ENCODE measurements around the gene KAT6B. TPM values are rescaled to one million over a fixed set of nuclear protein-coding genes. Genes with fewer than 3 reads are reported as not detected.

The KAT6B gene
- total and polyA plus RNA-seq, 2 donors (not counting 1 experiment from before 2014, with no cell fraction given): 8.6 to 111 TPM

DNA sequence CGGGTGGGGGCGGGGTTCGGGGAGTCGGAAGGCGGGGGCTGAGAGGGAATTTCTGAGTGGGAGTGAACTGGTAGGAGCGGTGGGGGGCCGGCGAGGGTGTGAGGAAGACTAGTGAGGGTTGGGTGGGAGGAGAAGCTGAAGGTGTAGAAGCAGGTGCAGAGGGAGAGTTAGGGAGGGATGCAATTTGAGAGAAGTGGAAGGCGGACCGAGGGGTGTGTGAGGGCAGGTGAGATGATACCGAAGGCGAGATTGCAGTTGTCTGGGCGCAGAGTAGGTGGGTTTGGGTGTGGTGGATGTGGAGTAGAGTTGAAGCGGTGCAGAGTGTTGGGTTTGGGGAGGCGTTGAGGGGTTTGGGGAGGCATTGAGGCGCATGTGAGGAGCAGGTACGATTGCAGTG is 643 bp downstream of the KAT6B start:
- ChIA-PET POLR2A (interaction anchor here (0.6 to 1.4 kb wide), 5 partner anchors 27 to 300 kb away, joined by 4 to 15 read pairs (median 5); no protein-coding TSS in a partner anchor), CTCF (interaction anchor here (1.3 to 1.4 kb wide), 2 partner anchors 28 to 193 kb away, joined by 4 read pairs; no protein-coding TSS in a partner anchor)
- 12% methylated on average over 14 of the region's 17 CpGs for WGBS (ENCODE audit: insufficient coverage)
- no peaks in the 10 kb centered on the region for H3K9me3 Mint-ChIP-seq (ENCODE audit: insufficient read depth)
- peak overlapping the region; percentile 92 for H3K4me2 ChIP-seq (replicated peaks; ENCODE audit: low read depth, low read length, poor library complexity, severe bottlenecking)
- peaks cover 49% of the 10 kb centered on the region for H3K4me1 Mint-ChIP-seq
- no peak for ATAC-seq (ENCODE audit: low read depth)
- H3K27me3 Mint-ChIP-seq: no peaks in the 10 kb centered on the region
- peak overlapping the region; percentile 93 for H3K4me3 Mint-ChIP-seq
- TF ChIP-seq, protein P1, sequence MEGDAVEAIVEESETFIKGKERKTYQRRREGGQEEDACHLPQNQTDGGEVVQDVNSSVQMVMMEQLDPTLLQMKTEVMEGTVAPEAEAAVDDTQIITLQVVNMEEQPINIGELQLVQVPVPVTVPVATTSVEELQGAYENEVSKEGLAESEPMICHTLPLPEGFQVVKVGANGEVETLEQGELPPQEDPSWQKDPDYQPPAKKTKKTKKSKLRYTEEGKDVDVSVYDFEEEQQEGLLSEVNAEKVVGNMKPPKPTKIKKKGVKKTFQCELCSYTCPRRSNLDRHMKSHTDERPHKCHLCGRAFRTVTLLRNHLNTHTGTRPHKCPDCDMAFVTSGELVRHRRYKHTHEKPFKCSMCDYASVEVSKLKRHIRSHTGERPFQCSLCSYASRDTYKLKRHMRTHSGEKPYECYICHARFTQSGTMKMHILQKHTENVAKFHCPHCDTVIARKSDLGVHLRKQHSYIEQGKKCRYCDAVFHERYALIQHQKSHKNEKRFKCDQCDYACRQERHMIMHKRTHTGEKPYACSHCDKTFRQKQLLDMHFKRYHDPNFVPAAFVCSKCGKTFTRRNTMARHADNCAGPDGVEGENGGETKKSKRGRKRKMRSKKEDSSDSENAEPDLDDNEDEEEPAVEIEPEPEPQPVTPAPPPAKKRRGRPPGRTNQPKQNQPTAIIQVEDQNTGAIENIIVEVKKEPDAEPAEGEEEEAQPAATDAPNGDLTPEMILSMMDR (IDR thresholded peaks at IDR 0.05): no peak
- TF ChIP-seq EZH2 (IDR thresholded peaks at IDR 0.05; ENCODE audit: borderline replicate concordance, insufficient read depth, low read depth, low read length, poor library complexity, severe bottlenecking): no peak
- H3K27me3 ChIP-seq (replicated peaks in 1 of 4; ENCODE audit: control extremely low read depth in 1 of 4, control insufficient read depth in 3 of 4, insufficient read depth in 4 of 4, low read length in 3 of 4): no peaks in the 10 kb centered on the region
- H3K79me2 ChIP-seq (ENCODE audit: control insufficient read depth, insufficient read depth, low read length): peaks cover 34% of the 10 kb centered on the region
- H3K27ac ChIP-seq (ENCODE audit: low read length in 2 of 2): peak overlapping the region; percentile 79 to 81
- intact Hi-C loops (cut with micrococcal nuclease): loop anchor here (1.0 to 10.0 kb wide), 6 partner anchors 92 to 1730 kb away; partner anchors contain the start of genes P4HA1 and SAMD8
- H3K4me1 ChIP-seq (ENCODE audit: control insufficient read depth in 2 of 2, insufficient read depth in 2 of 2, low read length in 2 of 2): peaks cover 35 to 44% of the 10 kb centered on the region in 2 donors
- DNase-seq: no peak
- peak overlapping the region; percentile 64 to 81 (median 76) for H3K4me3 ChIP-seq (ENCODE audit: control extremely low read depth in 1 of 5, extremely low read depth in 1 of 5, insufficient read depth in 1 of 5, low read depth in 2 of 5, low read length in 4 of 5)
- peak overlapping the region; percentile 84 for H3K9ac ChIP-seq (ENCODE audit: low read length)
- peak overlapping the region; percentile 79 for H2AFZ ChIP-seq (ENCODE audit: insufficient read depth, low read depth, low read length, poor library complexity, severe bottlenecking)
- H3K9me3 ChIP-seq (ENCODE audit: control extremely low read depth in 1 of 3, control insufficient read depth in 2 of 3, insufficient read depth in 1 of 3, low read length in 2 of 3): no peaks in the 10 kb centered on the region
- H3K36me3 ChIP-seq (replicated peaks in 1 of 2; ENCODE audit: control extremely low read depth in 1 of 2, control insufficient read depth in 1 of 2, extremely low read depth in 1 of 2, insufficient read depth in 2 of 2, low read length in 1 of 2): no peaks in the 10 kb centered on the region
- H3K27ac Mint-ChIP-seq: peak overlapping the region; percentile 97
- H4K20me1 ChIP-seq (ENCODE audit: control insufficient read depth, insufficient read depth, low read length, poor library complexity, severe bottlenecking): peaks cover 5% of the 10 kb centered on the region

DNA sequence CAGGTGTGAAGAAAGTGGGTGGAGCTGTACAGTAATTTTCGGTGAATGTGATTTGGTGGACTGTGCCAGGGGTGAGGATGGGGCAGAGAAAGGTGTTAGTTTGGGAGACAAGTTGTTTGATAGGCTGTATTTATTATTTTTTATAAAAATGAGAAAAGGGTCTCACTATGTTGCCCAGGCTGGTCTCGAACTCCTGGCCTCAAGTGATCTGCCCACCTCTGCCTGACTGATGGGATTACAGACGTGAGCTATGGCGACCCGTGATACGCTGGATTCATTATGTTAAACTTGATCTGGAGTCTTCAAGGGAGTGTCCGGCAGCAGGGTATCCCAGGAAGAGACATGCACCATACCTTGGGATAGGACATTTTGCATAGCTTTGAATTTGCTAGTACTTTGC is 1.3 kb downstream of the KAT6B start:
- no peak for TF ChIP-seq EZH2 (IDR thresholded peaks at IDR 0.05; ENCODE audit: borderline replicate concordance, insufficient read depth, low read depth, low read length, poor library complexity, severe bottlenecking)
- TF ChIP-seq, protein P1 (IDR thresholded peaks at IDR 0.05): no peak
- H3K79me2 ChIP-seq (ENCODE audit: control insufficient read depth, insufficient read depth, low read length): peaks cover 37% of the 10 kb centered on the region
- peak overlapping the region; percentile 84 for H3K9ac ChIP-seq (ENCODE audit: low read length)
- peaks cover 35 to 44% of the 10 kb centered on the region in 2 donors for H3K4me1 ChIP-seq (ENCODE audit: control insufficient read depth in 2 of 2, insufficient read depth in 2 of 2, low read length in 2 of 2)
- Mint-ChIP-seq H3K4me3 (peak overlapping the region; percentile 93), H3K27ac (peak overlapping the region; percentile 97), H3K9me3 (ENCODE audit: insufficient read depth) (no peaks in the 10 kb centered on the region), H3K4me1 (peaks cover 49% of the 10 kb centered on the region), H3K27me3 (no peaks in the 10 kb centered on the region)
- H3K27ac ChIP-seq (ENCODE audit: low read length in 2 of 2): peak overlapping the region in 1 of 2 donors; percentile 81
- intact Hi-C loops (cut with micrococcal nuclease): loop anchor here (1.0 to 10.0 kb wide), 6 partner anchors 93 to 1730 kb away; partner anchors contain the start of genes P4HA1 and SAMD8
- H3K4me3 ChIP-seq (ENCODE audit: control extremely low read depth in 1 of 5, extremely low read depth in 1 of 5, insufficient read depth in 1 of 5, low read depth in 2 of 5, low read length in 4 of 5): peak overlapping the region in 4 of 5 experiments; percentile 75 to 81 (median 77)
- peak overlapping the region; percentile 79 for H2AFZ ChIP-seq (ENCODE audit: insufficient read depth, low read depth, low read length, poor library complexity, severe bottlenecking)
- 93% methylated on average over 7 of the region's 7 CpGs for WGBS (ENCODE audit: insufficient coverage)
- no peaks in the 10 kb centered on the region for H3K27me3 ChIP-seq (replicated peaks in 1 of 4; ENCODE audit: control extremely low read depth in 1 of 4, control insufficient read depth in 3 of 4, insufficient read depth in 4 of 4, low read length in 3 of 4)
- peaks cover 5% of the 10 kb centered on the region for H4K20me1 ChIP-seq (ENCODE audit: control insufficient read depth, insufficient read depth, low read length, poor library complexity, severe bottlenecking)
- ChIA-PET CTCF (interaction anchor here (1.4 kb wide), 1 partner anchor 192 kb away, joined by 4 read pairs; no protein-coding TSS in a partner anchor), POLR2A (interaction anchor here (0.6 to 1.2 kb wide), 2 partner anchors 27 to 30 kb away, joined by 5 to 9 read pairs; no protein-coding TSS in a partner anchor)
- no peaks in the 10 kb centered on the region for H3K36me3 ChIP-seq (replicated peaks in 1 of 2; ENCODE audit: control extremely low read depth in 1 of 2, control insufficient read depth in 1 of 2, extremely low read depth in 1 of 2, insufficient read depth in 2 of 2, low read length in 1 of 2)
- ATAC-seq (ENCODE audit: low read depth) (no peak), DNase-seq (no peak)
- peak overlapping the region; percentile 92 for H3K4me2 ChIP-seq (replicated peaks; ENCODE audit: low read depth, low read length, poor library complexity, severe bottlenecking)
- no peaks in the 10 kb centered on the region for H3K9me3 ChIP-seq (ENCODE audit: control extremely low read depth in 1 of 3, control insufficient read depth in 2 of 3, insufficient read depth in 1 of 3, low read length in 2 of 3)
